Uterus (tissue), 2 donors: ENCODE data around the gene ATF7IP.

Experiments
- POLR2A ChIP-seq, 2 donors: fragments of 450-650 bp; IDR thresholded peaks; one replicate each; pipeline ENCODE4 v1.6.1; 2016; ENCODE audit warnings: antibody characterized with exemption in 2 of 2, mild to moderate bottlenecking in 1 of 2, moderate library complexity in 1 of 2
- TF ChIP-seq, protein P1 (sequence below), 4 experiments: fragments of 200-600 bp in 2 of 4; fragments of 450-650 bp in 2 of 4; sonication (generic) in 2 of 4; IDR thresholded peaks; one replicate each; pipeline ENCODE4 v1.5.1; 2016 to 2019; ENCODE audit warnings: antibody characterized with exemption in 4 of 4, mild to moderate bottlenecking in 2 of 4, moderate library complexity in 1 of 4

DNA sequence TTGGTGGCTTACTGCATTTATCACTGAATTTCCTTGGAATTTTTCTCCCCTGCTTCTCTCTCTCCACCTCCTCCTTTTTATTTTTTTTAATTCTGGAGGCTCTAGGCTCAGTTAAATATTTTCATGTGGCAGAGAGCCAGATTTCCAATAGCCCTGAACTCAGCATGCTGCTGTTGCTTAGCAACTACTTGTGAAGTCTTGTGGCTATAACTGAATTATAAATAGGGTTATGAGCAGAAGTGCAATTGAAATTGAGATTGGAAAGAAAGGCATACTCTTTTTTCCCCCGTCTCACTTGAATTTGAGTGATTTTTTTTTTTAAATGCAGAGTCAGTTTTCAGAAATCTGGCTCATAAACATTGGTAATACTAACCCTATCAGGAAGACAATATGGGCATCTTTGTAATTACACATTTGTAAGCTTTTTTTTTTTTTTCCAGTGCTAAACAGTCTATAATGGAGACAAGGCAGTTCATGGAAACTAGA is 38.3 kb downstream of the ATF7IP start:
- TF ChIP-seq, protein P1, sequence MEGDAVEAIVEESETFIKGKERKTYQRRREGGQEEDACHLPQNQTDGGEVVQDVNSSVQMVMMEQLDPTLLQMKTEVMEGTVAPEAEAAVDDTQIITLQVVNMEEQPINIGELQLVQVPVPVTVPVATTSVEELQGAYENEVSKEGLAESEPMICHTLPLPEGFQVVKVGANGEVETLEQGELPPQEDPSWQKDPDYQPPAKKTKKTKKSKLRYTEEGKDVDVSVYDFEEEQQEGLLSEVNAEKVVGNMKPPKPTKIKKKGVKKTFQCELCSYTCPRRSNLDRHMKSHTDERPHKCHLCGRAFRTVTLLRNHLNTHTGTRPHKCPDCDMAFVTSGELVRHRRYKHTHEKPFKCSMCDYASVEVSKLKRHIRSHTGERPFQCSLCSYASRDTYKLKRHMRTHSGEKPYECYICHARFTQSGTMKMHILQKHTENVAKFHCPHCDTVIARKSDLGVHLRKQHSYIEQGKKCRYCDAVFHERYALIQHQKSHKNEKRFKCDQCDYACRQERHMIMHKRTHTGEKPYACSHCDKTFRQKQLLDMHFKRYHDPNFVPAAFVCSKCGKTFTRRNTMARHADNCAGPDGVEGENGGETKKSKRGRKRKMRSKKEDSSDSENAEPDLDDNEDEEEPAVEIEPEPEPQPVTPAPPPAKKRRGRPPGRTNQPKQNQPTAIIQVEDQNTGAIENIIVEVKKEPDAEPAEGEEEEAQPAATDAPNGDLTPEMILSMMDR (IDR thresholded peaks at IDR 0.05), result no peak
- no peak for TF ChIP-seq POLR2A (IDR thresholded peaks at IDR 0.05)
